Nephron progenitor cell (in vitro differentiated cells): ENCODE results near the gene FGFBP1.

ENCODE experiments used
- DNase-seq: peaks from one replicate; pipeline ENCODE4 v3.0.0; 2021
- H3K27ac Mint-ChIP-seq: 2 replicates; pipeline ENCODE4 v1.8.0; 2021; ENCODE audit warnings: mild to moderate bottlenecking, moderate library complexity, mixed read lengths
- H3K27me3 Mint-ChIP-seq: 2 replicates; pipeline ENCODE4 v1.8.0; 2021; ENCODE audit warnings: mild to moderate bottlenecking, low read depth, mixed read lengths; ENCODE audit not compliant: poor library complexity
- H3K36me3 Mint-ChIP-seq: 2 replicates; pipeline ENCODE4 v1.8.0; 2021; ENCODE audit warnings: low read depth, mixed read lengths
- H3K4me1 Mint-ChIP-seq: 2 replicates; pipeline ENCODE4 v1.8.0; 2021; ENCODE audit warnings: mixed read lengths
- H3K4me3 Mint-ChIP-seq: 2 replicates; pipeline ENCODE4 v1.8.0; 2021; ENCODE audit warnings: mild to moderate bottlenecking, moderate library complexity, mixed read lengths
- H3K9me3 Mint-ChIP-seq: 2 replicates; pipeline ENCODE4 v1.8.0; 2021; ENCODE audit warnings: mild to moderate bottlenecking, moderate library complexity, mixed read lengths
- CTCF ChIP-seq: fragments of 200-600 bp; sonication (generic); IDR thresholded peaks from 2 replicates; pipeline ENCODE4 v1.5.0; 2021; ENCODE audit warnings: antibody characterized with exemption

FGFBP1 gene

GRCh38 chr4:15898902-15899301 lies 39.6 kb downstream of the FGFBP1 start:
- DNase-seq, result no peak
- H3K36me3 Mint-ChIP-seq, result no peaks in the 10 kb centered on the region
- H3K4me1 Mint-ChIP-seq, result no peaks in the 10 kb centered on the region
- no peak for TF ChIP-seq CTCF
- H3K27me3 Mint-ChIP-seq, result peaks cover 12% of the 10 kb centered on the region
- H3K27ac Mint-ChIP-seq, result no peak overlapping the region
- no peaks in the 10 kb centered on the region for H3K9me3 Mint-ChIP-seq
- H3K4me3 Mint-ChIP-seq, result no peak overlapping the region

- TF ChIP-seq CTCF, result no peak
- Mint-ChIP-seq H3K27ac (no peak overlapping the region), H3K27me3 (peaks cover 12% of the 10 kb centered on the region), H3K9me3 (no peaks in the 10 kb centered on the region), H3K4me1 (no peaks in the 10 kb centered on the region), H3K4me3 (no peak overlapping the region), H3K36me3 (no peaks in the 10 kb centered on the region)
- no peak for DNase-seq
These were observed 41.0 kb downstream of the FGFBP1 start for GRCh38 chr4:15897577-15897976.

GRCh38 chr4:15894921-15895916 lies 43.3 kb downstream of the FGFBP1 start:
- Mint-ChIP-seq H3K27ac (no peak overlapping the region), H3K9me3 (no peaks in the 10 kb centered on the region), H3K4me3 (no peak overlapping the region), H3K4me1 (no peaks in the 10 kb centered on the region), H3K27me3 (peaks cover 7% of the 10 kb centered on the region), H3K36me3 (no peaks in the 10 kb centered on the region)
- DNase-seq, result no peak
- no peak for TF ChIP-seq CTCF

GRCh38 chr4:15894393-15894792 lies 44.1 kb downstream of the FGFBP1 start:
- Mint-ChIP-seq H3K9me3 (no peaks in the 10 kb centered on the region), H3K4me1 (no peaks in the 10 kb centered on the region), H3K4me3 (no peak overlapping the region), H3K27me3 (peaks cover 9% of the 10 kb centered on the region), H3K27ac (no peak overlapping the region), H3K36me3 (no peaks in the 10 kb centered on the region)
- DNase-seq, result no peak
- TF ChIP-seq CTCF, result no peak

- Mint-ChIP-seq H3K27ac (no peak overlapping the region), H3K4me3 (no peak overlapping the region), H3K9me3 (no peaks in the 10 kb centered on the region), H3K36me3 (no peaks in the 10 kb centered on the region), H3K27me3 (peaks cover 4% of the 10 kb centered on the region), H3K4me1 (no peaks in the 10 kb centered on the region)
- no peak for TF ChIP-seq CTCF
- DNase-seq, result no peak
These were observed 44.6 kb downstream of the FGFBP1 start for GRCh38 chr4:15893962-15894361.

- TF ChIP-seq CTCF, result no peak
- Mint-ChIP-seq H3K27ac (no peak overlapping the region), H3K36me3 (no peaks in the 10 kb centered on the region), H3K9me3 (no peaks in the 10 kb centered on the region), H3K4me3 (no peak overlapping the region), H3K27me3 (peaks cover 8% of the 10 kb centered on the region), H3K4me1 (no peaks in the 10 kb centered on the region)
- no peak for DNase-seq
These were observed 47.2 kb downstream of the FGFBP1 start for GRCh38 chr4:15891312-15891711.
